GM12875 (cell line): Measurements from ENCODE around the gene MYO9A.

ENCODE experiments used
- H3K4me3 ChIP-seq: one replicate; pipeline ENCODE4 v1.5.1; 2011; ENCODE audit warnings: low read depth, low read length, control low read depth
- TF ChIP-seq, protein P1 (sequence below): IDR thresholded peaks from 2 replicates; pipeline ENCODE4 v1.5.1; 2011; ENCODE audit warnings: low read depth, mild to moderate bottlenecking, control low read depth, inconsistent platforms, low read length, moderate library complexity, borderline replicate concordance; ENCODE audit not compliant: insufficient read depth

MYO9A gene

DNA sequence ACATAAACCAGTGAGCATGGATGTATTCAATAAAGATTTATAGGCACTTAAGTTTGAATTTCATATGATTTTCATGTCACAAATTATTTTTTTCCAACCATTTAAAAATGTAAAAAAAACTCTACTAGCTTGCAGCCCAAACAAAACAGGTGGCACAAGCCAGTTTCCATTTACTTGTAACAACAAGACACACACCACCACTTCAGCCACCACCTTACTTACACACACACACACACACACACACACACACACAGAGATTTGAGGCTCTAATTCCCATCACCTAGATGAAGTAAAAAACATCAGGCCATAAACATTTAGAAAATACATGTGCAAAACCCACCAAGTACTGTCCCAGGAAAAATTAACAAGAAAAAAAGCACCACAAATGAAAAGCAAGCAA is 25.3 kb downstream of the MYO9A start:
- no peak overlapping the region for H3K4me3 ChIP-seq
- TF ChIP-seq, protein P1, sequence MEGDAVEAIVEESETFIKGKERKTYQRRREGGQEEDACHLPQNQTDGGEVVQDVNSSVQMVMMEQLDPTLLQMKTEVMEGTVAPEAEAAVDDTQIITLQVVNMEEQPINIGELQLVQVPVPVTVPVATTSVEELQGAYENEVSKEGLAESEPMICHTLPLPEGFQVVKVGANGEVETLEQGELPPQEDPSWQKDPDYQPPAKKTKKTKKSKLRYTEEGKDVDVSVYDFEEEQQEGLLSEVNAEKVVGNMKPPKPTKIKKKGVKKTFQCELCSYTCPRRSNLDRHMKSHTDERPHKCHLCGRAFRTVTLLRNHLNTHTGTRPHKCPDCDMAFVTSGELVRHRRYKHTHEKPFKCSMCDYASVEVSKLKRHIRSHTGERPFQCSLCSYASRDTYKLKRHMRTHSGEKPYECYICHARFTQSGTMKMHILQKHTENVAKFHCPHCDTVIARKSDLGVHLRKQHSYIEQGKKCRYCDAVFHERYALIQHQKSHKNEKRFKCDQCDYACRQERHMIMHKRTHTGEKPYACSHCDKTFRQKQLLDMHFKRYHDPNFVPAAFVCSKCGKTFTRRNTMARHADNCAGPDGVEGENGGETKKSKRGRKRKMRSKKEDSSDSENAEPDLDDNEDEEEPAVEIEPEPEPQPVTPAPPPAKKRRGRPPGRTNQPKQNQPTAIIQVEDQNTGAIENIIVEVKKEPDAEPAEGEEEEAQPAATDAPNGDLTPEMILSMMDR: no peak

DNA sequence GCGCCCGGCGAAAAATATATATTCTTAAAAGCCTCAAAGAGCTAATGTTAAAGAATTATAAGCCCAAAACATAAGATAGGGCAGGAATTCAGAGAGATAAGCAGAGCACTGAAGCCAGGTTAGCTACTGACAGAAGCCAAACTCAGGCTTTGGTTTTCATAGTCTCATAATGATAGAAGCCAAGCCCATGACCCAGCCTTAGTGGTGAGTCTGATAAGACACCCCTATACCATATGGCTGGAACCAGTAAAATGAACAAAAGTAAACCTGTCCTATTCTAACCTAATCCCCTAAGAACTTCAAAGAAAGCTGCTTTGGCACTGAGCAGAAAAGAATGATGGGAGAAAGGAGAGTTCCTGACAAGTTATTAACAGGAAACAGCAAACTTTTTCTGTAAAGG is 25.9 kb downstream of the MYO9A start:
- TF ChIP-seq, protein P1: no peak
- no peak overlapping the region for H3K4me3 ChIP-seq

DNA sequence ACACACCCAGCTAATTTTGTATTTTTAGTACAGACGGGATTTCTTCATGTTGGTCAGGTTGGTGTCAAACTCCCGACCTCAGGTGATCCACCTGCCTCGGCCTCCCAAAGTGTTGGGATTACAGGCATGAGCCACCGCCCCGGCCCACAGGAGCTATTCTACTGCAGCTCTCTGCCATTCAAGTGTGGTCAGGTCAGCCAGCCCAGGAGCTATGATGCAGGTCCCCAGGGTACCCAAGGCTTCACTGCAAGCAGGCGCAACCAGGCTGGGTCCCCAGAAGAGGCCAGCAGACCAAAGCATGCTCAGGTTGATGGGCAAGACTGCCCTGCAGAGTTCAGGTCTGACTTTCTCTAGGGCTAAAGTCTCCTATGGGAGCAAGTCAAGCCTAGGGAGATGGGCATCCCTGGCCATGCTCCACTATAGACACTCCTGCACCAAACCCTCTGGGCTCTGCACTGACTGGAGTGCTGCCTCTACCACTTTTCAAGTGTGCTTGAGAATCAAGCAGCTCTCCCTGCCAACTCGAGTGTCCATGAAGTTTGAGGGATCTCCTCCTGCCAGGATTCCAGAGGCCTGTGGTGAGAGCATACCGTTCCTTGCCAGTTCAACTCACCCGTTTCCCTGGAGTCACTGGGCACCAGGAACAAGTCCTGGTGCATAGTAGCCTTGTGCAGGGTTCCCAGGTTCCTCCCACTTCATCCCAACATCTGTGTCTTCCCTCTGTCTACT is 30.9 kb downstream of the MYO9A start:
- H3K4me3 ChIP-seq: no peak overlapping the region
- TF ChIP-seq, protein P1: no peak

DNA sequence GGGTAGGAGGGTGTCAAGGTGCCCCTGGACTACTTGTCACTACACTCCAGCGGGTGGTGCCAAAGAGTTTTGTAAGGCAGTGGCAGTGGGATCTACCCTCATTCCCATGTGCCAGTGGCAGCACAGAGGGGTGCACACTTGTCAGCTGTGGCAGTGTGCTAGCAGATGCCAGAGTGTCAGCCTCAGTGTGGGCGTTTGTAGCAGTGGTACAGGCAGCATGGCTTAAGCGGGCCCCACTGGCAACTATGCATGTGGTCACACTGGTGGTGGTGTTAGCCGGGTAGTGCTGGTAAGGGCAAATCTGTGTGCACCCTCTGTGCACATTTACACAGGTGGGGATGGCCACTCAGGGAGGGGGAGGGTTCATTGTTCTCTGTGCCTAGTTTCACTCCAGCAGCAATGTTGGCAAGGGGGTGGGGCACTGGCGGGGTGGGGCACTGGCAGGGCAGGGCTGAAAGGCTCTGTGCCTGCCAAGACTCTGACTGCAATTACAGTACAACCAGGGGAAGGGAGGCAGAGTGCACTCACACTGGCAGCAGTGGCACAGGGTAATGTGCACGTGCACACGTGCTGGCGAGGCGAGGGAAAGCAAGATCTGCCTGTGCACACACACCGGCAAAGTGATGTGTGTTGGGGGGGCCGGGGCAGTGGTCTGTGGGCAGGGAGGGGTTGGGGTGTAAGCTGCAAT is 31.8 kb downstream of the MYO9A start:
- TF ChIP-seq, protein P1: no peak
- H3K4me3 ChIP-seq: no peak overlapping the region

DNA sequence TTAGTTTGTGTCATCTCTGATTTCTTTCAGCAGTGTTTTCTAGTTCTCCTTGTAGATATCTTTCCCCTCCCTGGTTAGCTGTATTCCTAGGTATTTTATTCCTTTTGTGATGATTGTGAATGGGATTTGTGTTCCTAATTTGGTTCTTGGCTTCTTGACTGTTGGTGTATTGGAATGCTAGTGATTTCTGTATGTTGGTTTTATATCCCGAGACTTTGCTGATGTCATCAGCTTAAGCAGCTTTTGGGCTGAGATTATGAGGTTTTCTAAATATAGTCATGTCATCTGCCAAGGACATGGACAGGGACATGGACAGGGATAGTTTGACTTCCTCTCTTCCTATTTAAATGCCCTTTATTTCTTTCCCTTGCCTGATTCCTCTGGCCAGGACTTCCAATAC is 35.8 kb downstream of the MYO9A start:
- TF ChIP-seq, protein P1: no peak
- H3K4me3 ChIP-seq: no peak overlapping the region

DNA sequence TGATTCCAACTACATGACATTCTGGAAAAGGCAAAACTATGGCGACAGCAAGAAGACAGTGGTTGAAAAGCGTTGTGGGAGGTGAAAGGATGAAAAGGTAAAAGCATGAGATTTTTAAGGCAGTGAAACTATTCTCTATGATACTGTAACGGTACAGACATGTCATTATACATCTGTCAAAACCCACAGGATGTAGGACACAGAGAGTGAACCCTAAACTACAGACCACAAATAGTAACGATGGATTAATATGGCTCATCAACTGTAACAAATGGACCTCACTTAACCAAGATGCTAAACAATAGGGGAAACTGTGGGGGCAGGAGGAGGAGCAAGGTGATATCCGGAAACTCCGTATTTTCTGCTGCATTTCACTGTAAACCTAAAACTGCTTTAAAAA is 39.1 kb downstream of the MYO9A start:
- TF ChIP-seq, protein P1: no peak
- H3K4me3 ChIP-seq: no peak overlapping the region

DNA sequence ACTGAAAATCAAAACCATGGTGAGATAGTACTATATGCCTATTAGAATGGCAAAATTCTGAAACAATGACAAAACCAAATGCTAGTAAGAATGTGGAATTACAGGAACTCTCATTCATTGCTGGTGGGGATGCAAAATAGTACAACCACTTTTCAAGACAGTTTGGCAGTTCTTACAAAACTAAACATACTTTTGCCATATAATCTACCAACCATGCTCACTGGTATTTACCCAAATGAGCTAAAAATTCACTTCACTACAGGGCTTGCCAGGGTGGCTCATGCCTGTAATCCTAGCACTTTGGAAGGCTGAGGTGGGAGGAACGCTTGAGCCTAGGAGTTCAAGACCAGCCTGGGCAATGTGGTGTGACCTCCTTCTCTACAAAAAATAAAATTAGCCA is 40.0 kb downstream of the MYO9A start:
- no peak overlapping the region for H3K4me3 ChIP-seq
- TF ChIP-seq, protein P1: no peak
